Amygdala (tissue), 56 donors: ENCODE results near the gene SLC4A3.

Experiments
- DNase-seq, 56 donors: peaks; one replicate each; lab custom pipeline; 2025; lab: John Stamatoyannopoulos, UW

The SLC4A3 gene

GRCh38 chr2:219627103-219628100 lies at the start of gene SLC4A3:
SLC4A3 (plus strand) TSS chr2:219627630; CDS start chr2:219627993, 363 bp downstream.
- peak in 2 of 56 donors; percentile 26 to 28 for DNase-seq

- no peak for DNase-seq
These were observed 48.4 kb upstream of the SLC4A3 start for GRCh38 chr2:219578811-219579613.

GRCh38 chr2:219581346-219581745 lies 46.1 kb upstream of the SLC4A3 start:
- DNase-seq, result no peak

- DNase-seq, result no peak
These were observed 36.3 kb upstream of the SLC4A3 start for GRCh38 chr2:219591091-219591490.

- no peak for DNase-seq
These were observed 34.7 kb upstream of the SLC4A3 start for GRCh38 chr2:219592736-219593135.

- DNase-seq, result no peak
These were observed 34.3 kb upstream of the SLC4A3 start for GRCh38 chr2:219593154-219593553.

GRCh38 chr2:219595256-219595655 lies 32.2 kb upstream of the SLC4A3 start:
- DNase-seq, result no peak

GRCh38 chr2:219596954-219597551 lies 30.4 kb upstream of the SLC4A3 start:
- peak in 3 of 56 donors; percentile 19 to 43 (median 29) for DNase-seq

- DNase-seq, result peak; percentile 80 to 99 (median 94)
These were observed 29.7 kb upstream of the SLC4A3 start, which contains the start of gene STK11IP for GRCh38 chr2:219597552-219598307. STK11IP (plus strand) TSS chr2:219597857; CDS start chr2:219598120, 263 bp downstream.

- DNase-seq, result peak in 1 of 56 donors; percentile 7
These were observed 28.9 kb upstream of the SLC4A3 start for GRCh38 chr2:219598308-219599078.

- peak in 1 of 56 donors; percentile 9 for DNase-seq
These were observed 23.7 kb upstream of the SLC4A3 start for GRCh38 chr2:219603771-219604170.

- no peak for DNase-seq
These were observed 21.8 kb upstream of the SLC4A3 start for GRCh38 chr2:219605607-219605954.

GRCh38 chr2:219607931-219608330 lies 19.5 kb upstream of the SLC4A3 start:
- no peak for DNase-seq

- no peak for DNase-seq
These were observed 18.9 kb upstream of the SLC4A3 start for GRCh38 chr2:219608399-219608964.

GRCh38 chr2:219609149-219609750 lies 18.2 kb upstream of the SLC4A3 start:
- DNase-seq, result no peak

- DNase-seq, result no peak
These were observed 16.1 kb upstream of the SLC4A3 start for GRCh38 chr2:219611306-219611705.

- no peak for DNase-seq
These were observed 15.4 kb upstream of the SLC4A3 start for GRCh38 chr2:219611866-219612576.
